Liver (tissue), 3 donors: ENCODE results near the gene LRRC37A.
"Not testable (repeated sequence)": the region's sequence is repeated elsewhere in the genome, so short reads cannot be mapped to it uniquely, and the experiment has no call there.

ENCODE experiments used
- EGR1 ChIP-seq, 2 donors: IDR thresholded peaks; 2 replicates each; pipeline ENCODE4 v1.6.1; 2016 to 2018; ENCODE audit warnings: antibody characterized with exemption in 2 of 2, low read depth in 2 of 2
- FOXA2 ChIP-seq: IDR thresholded peaks from 2 replicates; pipeline ENCODE4 v1.6.1; 2016; ENCODE audit warnings: antibody characterized with exemption
- GABPA ChIP-seq, 2 donors: IDR thresholded peaks in 1 of 2; conservative IDR thresholded peaks in 1 of 2; 2 replicates each; pipeline ENCODE4 v1.6.1; 2016; ENCODE audit warnings: antibody characterized with exemption in 2 of 2, mild to moderate bottlenecking in 1 of 2, moderate library complexity in 1 of 2
- NR2F2 ChIP-seq: IDR thresholded peaks from 2 replicates; pipeline ENCODE4 v1.6.1; 2016; ENCODE audit warnings: antibody characterized with exemption
- REST ChIP-seq: IDR thresholded peaks from 2 replicates; pipeline ENCODE4 v1.6.1; 2016; ENCODE audit warnings: antibody characterized with exemption, mild to moderate bottlenecking
- SP1 ChIP-seq: IDR thresholded peaks from 2 replicates; pipeline ENCODE4 v1.6.1; 2018; ENCODE audit warnings: antibody characterized with exemption, mild to moderate bottlenecking
- YY1 ChIP-seq: IDR thresholded peaks from 2 replicates; pipeline ENCODE4 v1.6.1; 2016; ENCODE audit warnings: antibody characterized with exemption, mild to moderate bottlenecking
- TF ChIP-seq, protein P1 (sequence below): fragments of 150-350 bp; IDR thresholded peaks from 2 replicates; pipeline ENCODE4 v1.5.1; 2017; ENCODE audit warnings: improper control_type of control experiment, low read depth, low read length; ENCODE audit not compliant: missing input control
- TF ChIP-seq, protein P2 (sequence below): IDR thresholded peaks from 2 replicates; pipeline ENCODE4 v1.6.1; 2016; ENCODE audit warnings: antibody characterized with exemption
- donor health status: healthy.
- donor health status: healthy.

- not testable (repeated sequence) for TF ChIP-seq REST; YY1; SP1; FOXA2; EGR1 (IDR thresholded peaks at IDR 0.05; ENCODE audit: low read depth in 2 of 2); GABPA (IDR thresholded peaks at IDR 0.05 in 1 of 2, conservative IDR thresholded peaks at IDR 0.05 in 1 of 2); NR2F2
- TF ChIP-seq, protein P1, sequence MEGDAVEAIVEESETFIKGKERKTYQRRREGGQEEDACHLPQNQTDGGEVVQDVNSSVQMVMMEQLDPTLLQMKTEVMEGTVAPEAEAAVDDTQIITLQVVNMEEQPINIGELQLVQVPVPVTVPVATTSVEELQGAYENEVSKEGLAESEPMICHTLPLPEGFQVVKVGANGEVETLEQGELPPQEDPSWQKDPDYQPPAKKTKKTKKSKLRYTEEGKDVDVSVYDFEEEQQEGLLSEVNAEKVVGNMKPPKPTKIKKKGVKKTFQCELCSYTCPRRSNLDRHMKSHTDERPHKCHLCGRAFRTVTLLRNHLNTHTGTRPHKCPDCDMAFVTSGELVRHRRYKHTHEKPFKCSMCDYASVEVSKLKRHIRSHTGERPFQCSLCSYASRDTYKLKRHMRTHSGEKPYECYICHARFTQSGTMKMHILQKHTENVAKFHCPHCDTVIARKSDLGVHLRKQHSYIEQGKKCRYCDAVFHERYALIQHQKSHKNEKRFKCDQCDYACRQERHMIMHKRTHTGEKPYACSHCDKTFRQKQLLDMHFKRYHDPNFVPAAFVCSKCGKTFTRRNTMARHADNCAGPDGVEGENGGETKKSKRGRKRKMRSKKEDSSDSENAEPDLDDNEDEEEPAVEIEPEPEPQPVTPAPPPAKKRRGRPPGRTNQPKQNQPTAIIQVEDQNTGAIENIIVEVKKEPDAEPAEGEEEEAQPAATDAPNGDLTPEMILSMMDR: not testable (repeated sequence)
- TF ChIP-seq, protein P2, sequence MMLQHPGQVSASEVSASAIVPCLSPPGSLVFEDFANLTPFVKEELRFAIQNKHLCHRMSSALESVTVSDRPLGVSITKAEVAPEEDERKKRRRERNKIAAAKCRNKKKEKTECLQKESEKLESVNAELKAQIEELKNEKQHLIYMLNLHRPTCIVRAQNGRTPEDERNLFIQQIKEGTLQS: not testable (repeated sequence)
Measured at GRCh38 chr17:46367520-46367919, 72.6 kb downstream of the LRRC37A start.
